Fibroblast of lung (primary cell): ENCODE results near the gene TNS1. TPM values are rescaled to one million over a fixed set of nuclear protein-coding genes. Genes with fewer than 3 reads are reported as not detected.
A peak's percentile ranks its signal among the peaks of the same experiment; 100 is the strongest.

Experiments
- DNase-seq, 2 donors: peaks; one replicate each; pipeline versions ENCODE4 v3.0.0 to v3.0.0-alpha.2; 2010; ENCODE audit warnings: low read depth in 2 of 2
- H2AFZ ChIP-seq: 2 replicates; pipeline ENCODE4 v1.5.1; 2012; ENCODE audit warnings: low read length, control low read depth, inconsistent platforms
- H3K27ac ChIP-seq: 2 replicates; pipeline ENCODE4 v1.5.1; 2011; ENCODE audit warnings: low read length, control low read depth; ENCODE audit not compliant: insufficient read depth
- H3K27me3 ChIP-seq: 2 replicates; pipeline ENCODE4 v1.5.1; 2011; ENCODE audit warnings: mild to moderate bottlenecking, low read length; ENCODE audit not compliant: control insufficient read depth, insufficient read depth
- H3K36me3 ChIP-seq: 2 replicates; pipeline ENCODE4 v1.5.1; 2011; ENCODE audit warnings: low read length; ENCODE audit not compliant: control insufficient read depth, insufficient read depth
- H3K4me1 ChIP-seq: 2 replicates; pipeline ENCODE4 v1.5.1; 2011; ENCODE audit warnings: low read length; ENCODE audit not compliant: control insufficient read depth, insufficient read depth; ENCODE audit errors: extremely low read depth
- H3K4me2 ChIP-seq: 2 replicates; pipeline ENCODE4 v1.5.1; 2011; ENCODE audit warnings: low read length, control low read depth; ENCODE audit not compliant: insufficient read depth; ENCODE audit errors: extremely low read depth
- H3K4me3 ChIP-seq, 4 experiments: fragments of 200-600 bp in 1 of 4; sonication (generic) in 1 of 4; replicated peaks in 1 of 4; 2 replicates each; pipeline ENCODE4 v1.5.1; 2011 to 2016; ENCODE audit warnings: low read length in 4 of 4, low read depth in 3 of 4, mild to moderate bottlenecking in 3 of 4, control low read depth in 2 of 4, inconsistent platforms in 1 of 4, mixed read lengths in 1 of 4; ENCODE audit not compliant: insufficient read depth in 1 of 4; ENCODE audit errors: control extremely low read depth in 1 of 4
- H3K79me2 ChIP-seq: 2 replicates; pipeline ENCODE4 v1.5.1; 2012; ENCODE audit warnings: mild to moderate bottlenecking, low read length, inconsistent platforms; ENCODE audit not compliant: control insufficient read depth, insufficient read depth
- H3K9ac ChIP-seq: 2 replicates; pipeline ENCODE4 v1.5.1; 2011; ENCODE audit warnings: mild to moderate bottlenecking, low read length, control low read depth; ENCODE audit not compliant: insufficient read depth
- H3K9me3 ChIP-seq: 2 replicates; pipeline ENCODE4 v1.5.1; 2012; ENCODE audit warnings: low read depth, low read length; ENCODE audit not compliant: control insufficient read depth, insufficient read depth
- H4K20me1 ChIP-seq: 2 replicates; pipeline ENCODE4 v1.5.1; 2011; ENCODE audit warnings: low read length; ENCODE audit not compliant: control insufficient read depth, insufficient read depth; ENCODE audit errors: extremely low read depth
- EZH2 ChIP-seq: IDR thresholded peaks from 2 replicates; pipeline ENCODE4 v1.5.1; 2012; ENCODE audit warnings: low read length, control low read depth, mild to moderate bottlenecking; ENCODE audit errors: missing control alignments
- polyA plus RNA-seq, 2 donors: library from polyadenylated mRNA; depleted of rRNA in 1 of 2; stranded (reverse) in 1 of 2; unstranded in 1 of 2; fragments of >200 nt; gene quantifications; 2 replicates each; pipeline ENCODE4 v1.2.1, GENCODE V29; 2011 to 2012; ENCODE audit warnings: missing spikeins in 1 of 2
- total RNA-seq: library from RNA; depleted of rRNA; stranded (reverse); fragments of >200 nt; gene quantifications from 2 replicates; pipeline ENCODE4 v1.2.1, GENCODE V29; 2014
- TF ChIP-seq, protein P1 (sequence below), 2 donors: IDR thresholded peaks in 1 of 2; conservative IDR thresholded peaks in 1 of 2; 1 replicate in 1 of 2; 2 replicates in 1 of 2; pipeline ENCODE4 v1.5.1; 2011 to 2012; ENCODE audit warnings: low read length in 2 of 2, control low read depth in 1 of 2, inconsistent platforms in 1 of 2, low read depth in 1 of 2, mild to moderate bottlenecking in 1 of 2

The TNS1 gene
- total and polyA plus RNA-seq, 2 donors (not counting 1 experiment from before 2014, with no cell fraction given), result 44.4 to 47.1 TPM

- H3K4me2 ChIP-seq, result no peak overlapping the region
- no peak overlapping the region for H3K27ac ChIP-seq
- DNase-seq, result no peak
- H3K9ac ChIP-seq, result no peak overlapping the region
- no peak overlapping the region for H2AFZ ChIP-seq
- TF ChIP-seq, protein P1, sequence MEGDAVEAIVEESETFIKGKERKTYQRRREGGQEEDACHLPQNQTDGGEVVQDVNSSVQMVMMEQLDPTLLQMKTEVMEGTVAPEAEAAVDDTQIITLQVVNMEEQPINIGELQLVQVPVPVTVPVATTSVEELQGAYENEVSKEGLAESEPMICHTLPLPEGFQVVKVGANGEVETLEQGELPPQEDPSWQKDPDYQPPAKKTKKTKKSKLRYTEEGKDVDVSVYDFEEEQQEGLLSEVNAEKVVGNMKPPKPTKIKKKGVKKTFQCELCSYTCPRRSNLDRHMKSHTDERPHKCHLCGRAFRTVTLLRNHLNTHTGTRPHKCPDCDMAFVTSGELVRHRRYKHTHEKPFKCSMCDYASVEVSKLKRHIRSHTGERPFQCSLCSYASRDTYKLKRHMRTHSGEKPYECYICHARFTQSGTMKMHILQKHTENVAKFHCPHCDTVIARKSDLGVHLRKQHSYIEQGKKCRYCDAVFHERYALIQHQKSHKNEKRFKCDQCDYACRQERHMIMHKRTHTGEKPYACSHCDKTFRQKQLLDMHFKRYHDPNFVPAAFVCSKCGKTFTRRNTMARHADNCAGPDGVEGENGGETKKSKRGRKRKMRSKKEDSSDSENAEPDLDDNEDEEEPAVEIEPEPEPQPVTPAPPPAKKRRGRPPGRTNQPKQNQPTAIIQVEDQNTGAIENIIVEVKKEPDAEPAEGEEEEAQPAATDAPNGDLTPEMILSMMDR (conservative IDR thresholded peaks at IDR 0.05 in 1 of 2, IDR thresholded peaks at IDR 0.05 in 1 of 2; ENCODE audit: low read depth in 1 of 2, low read length in 2 of 2), result no peak
- no peak for TF ChIP-seq EZH2
- no peaks in the 10 kb centered on the region for H3K27me3 ChIP-seq
- H3K36me3 ChIP-seq, result peaks cover 33% of the 10 kb centered on the region
- no peaks in the 10 kb centered on the region for H3K9me3 ChIP-seq
- no peaks in the 10 kb centered on the region for H4K20me1 ChIP-seq
- H3K4me1 ChIP-seq, result peaks cover 7% of the 10 kb centered on the region
- H3K79me2 ChIP-seq, result no peaks in the 10 kb centered on the region
- H3K4me3 ChIP-seq, result no peak overlapping the region
These were observed 113.1 kb downstream of the TNS1 start for GRCh38 chr2:217889656-217890055.

- TF ChIP-seq, protein P1 (conservative IDR thresholded peaks at IDR 0.05 in 1 of 2, IDR thresholded peaks at IDR 0.05 in 1 of 2; ENCODE audit: low read depth in 1 of 2, low read length in 2 of 2), result no peak
- TF ChIP-seq EZH2, result no peak
- Histone ChIP-seq H3K4me3 (no peak overlapping the region), H3K27ac (no peak overlapping the region), H3K9ac (no peak overlapping the region), H3K4me1 (peaks cover 7% of the 10 kb centered on the region), H3K79me2 (no peaks in the 10 kb centered on the region), H2AFZ (no peak overlapping the region), H3K4me2 (no peak overlapping the region), H3K9me3 (no peaks in the 10 kb centered on the region), H3K27me3 (no peaks in the 10 kb centered on the region), H3K36me3 (peaks cover 30% of the 10 kb centered on the region), H4K20me1 (no peaks in the 10 kb centered on the region)
- peak; percentile 34 to 59 for DNase-seq
These were observed 114.7 kb downstream of the TNS1 start for GRCh38 chr2:217887841-217888701.

- Histone ChIP-seq H3K4me2 (no peak overlapping the region), H4K20me1 (no peaks in the 10 kb centered on the region)
- TF ChIP-seq, protein P1 (conservative IDR thresholded peaks at IDR 0.05 in 1 of 2, IDR thresholded peaks at IDR 0.05 in 1 of 2; ENCODE audit: low read depth in 1 of 2, low read length in 2 of 2), result peak; percentile 79 to 84
- TF ChIP-seq EZH2, result no peak
These were observed 116.0 kb downstream of the TNS1 start for GRCh38 chr2:217886720-217887309.

More at GRCh38 chr2:217886720-217887309, 116.0 kb downstream of the TNS1 start:
- no peak overlapping the region for H3K4me3 ChIP-seq
- peak; percentile 64 to 75 for DNase-seq
- H3K27me3 ChIP-seq, result no peaks in the 10 kb centered on the region
- H2AFZ ChIP-seq, result no peak overlapping the region
- no peak overlapping the region for H3K9ac ChIP-seq
- peaks cover 7% of the 10 kb centered on the region for H3K4me1 ChIP-seq
- no peaks in the 10 kb centered on the region for H3K79me2 ChIP-seq
- H3K9me3 ChIP-seq, result no peaks in the 10 kb centered on the region
- no peak overlapping the region for H3K27ac ChIP-seq
- peaks cover 26% of the 10 kb centered on the region for H3K36me3 ChIP-seq
